GM12891 (cell line): ENCODE results near the gene TP53TG3F.
"Not testable (repeated sequence)": the region's sequence is repeated elsewhere in the genome, so short reads cannot be mapped to it uniquely, and the experiment has no call there.

ENCODE experiments used
- POU2F2 ChIP-seq: IDR thresholded peaks from 2 replicates; pipeline ENCODE4 v1.6.1; 2011; ENCODE audit warnings: low read depth, mild to moderate bottlenecking, control low read depth, low read length, moderate library complexity
- TAF1 ChIP-seq: IDR thresholded peaks from 2 replicates; pipeline ENCODE4 v1.6.1; 2011; ENCODE audit warnings: low read depth, low read length, control low read depth

- TF ChIP-seq TAF1, POU2F2: not testable (repeated sequence)
Measured at GRCh38 chr16:33509906-33510305, 50.5 kb downstream of the TP53TG3F start.
